Erythroblast (primary cell): ENCODE data around the gene PCDHGA6.

ENCODE experiments used
- GATA1 ChIP-seq: IDR thresholded peaks from 2 replicates; pipeline ENCODE4 v1.6.1; 2011; ENCODE audit warnings: low read depth, mild to moderate bottlenecking, control low read depth, low read length, moderate library complexity
- POLR2A ChIP-seq: IDR thresholded peaks from 2 replicates; pipeline ENCODE4 v1.6.1; 2011; ENCODE audit warnings: mild to moderate bottlenecking, low read length

DNA sequence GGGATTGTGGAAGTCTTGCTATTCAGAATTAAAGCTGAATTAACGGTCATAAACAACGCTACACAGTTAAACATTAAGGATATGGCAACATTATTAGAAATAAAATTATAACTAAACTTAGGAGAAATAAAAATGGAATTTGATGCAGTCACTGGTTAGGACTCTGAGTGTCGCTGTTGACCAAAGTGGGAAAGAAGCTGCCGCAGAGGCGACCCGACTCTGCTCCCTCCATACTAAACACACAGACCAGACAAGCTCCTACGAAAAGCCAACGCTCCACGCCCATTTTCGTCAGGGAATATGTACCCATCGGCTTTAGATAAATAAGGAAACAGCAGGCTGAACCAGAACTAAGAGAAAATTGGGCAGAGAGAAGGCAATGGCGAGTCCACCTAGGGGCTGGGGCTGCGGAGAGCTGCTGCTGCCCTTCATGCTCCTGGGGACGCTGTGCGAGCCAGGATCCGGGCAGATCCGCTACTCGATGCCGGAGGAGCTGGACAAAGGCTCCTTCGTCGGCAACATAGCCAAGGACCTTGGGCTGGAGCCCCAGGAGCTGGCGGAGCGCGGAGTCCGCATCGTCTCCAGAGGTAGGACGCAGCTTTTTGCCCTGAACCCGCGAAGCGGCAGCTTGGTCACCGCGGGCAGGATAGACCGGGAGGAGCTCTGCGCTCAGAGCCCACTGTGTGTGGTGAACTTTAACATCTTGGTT, 9.6 kb upstream of the PCDHGA6 start, which contains the start of gene PCDHGA5:
- no peak for TF ChIP-seq POLR2A
- no peak for TF ChIP-seq GATA1
